ENCODE data around the gene TFB2M. TPM values are rescaled to one million over a fixed set of nuclear protein-coding genes. Genes with fewer than 3 reads are reported as not detected.
A peak's percentile ranks its signal among the peaks of the same experiment; 100 is the strongest.
"Not testable (repeated sequence)": the region's sequence is repeated elsewhere in the genome, so short reads cannot be mapped to it uniquely, and the experiment has no call there.

The TFB2M gene
- polyA plus RNA-seq, 3 donors = 4.9 to 9.7 (median 7.9) TPM

DNA sequence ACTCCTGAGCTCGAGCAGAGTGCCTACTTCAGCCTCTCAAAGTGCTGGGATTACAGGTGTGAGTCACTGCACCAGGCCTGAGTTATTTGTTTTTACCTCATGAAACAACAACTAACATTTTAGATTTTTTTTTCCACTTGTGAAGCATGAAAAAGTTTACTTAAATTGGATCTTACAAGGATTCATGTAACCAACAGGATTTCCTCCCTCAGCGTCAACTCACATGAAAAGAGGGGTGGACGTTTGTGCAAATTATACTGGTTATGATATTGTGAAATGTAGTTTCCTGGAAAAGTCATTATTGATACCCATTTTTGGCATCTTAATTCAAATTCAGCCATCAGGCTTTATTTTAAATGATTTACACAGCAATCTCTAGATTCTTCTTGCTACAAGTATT is 6.7 kb upstream of the TFB2M start:
- Histone ChIP-seq H3K79me2 (ENCODE audit: insufficient read depth, low read length) (peaks cover 97% of the 10 kb centered on the region), H3K9ac (ENCODE audit: insufficient read depth, low read length, poor library complexity, severe bottlenecking) (no peak overlapping the region), H3K4me3 (replicated peaks in 1 of 3; ENCODE audit: low read depth in 2 of 3, low read length in 3 of 3) (peak overlapping the region in 1 of 3 experiments; percentile 37), H3K9me3 (replicated peaks in 1 of 2; ENCODE audit: control insufficient read depth in 1 of 2, insufficient read depth in 1 of 2, low read length in 2 of 2) (no peaks in the 10 kb centered on the region), H2AFZ (ENCODE audit: insufficient read depth, low read depth, low read length, poor library complexity, severe bottlenecking) (no peak overlapping the region), H3K27ac (ENCODE audit: low read depth in 1 of 2, low read length in 2 of 2) (peak overlapping the region; percentile 12 to 40), H3K27me3 (ENCODE audit: control insufficient read depth in 2 of 2, insufficient read depth in 2 of 2, low read length in 2 of 2) (no peaks in the 10 kb centered on the region), H3K36me3 (replicated peaks in 1 of 2; ENCODE audit: control insufficient read depth in 1 of 2, insufficient read depth in 2 of 2, low read length in 2 of 2) (no peaks in the 10 kb centered on the region), H3K4me2 (replicated peaks; ENCODE audit: extremely low read depth, low read length, poor library complexity, severe bottlenecking) (peak overlapping the region; percentile 42), H3K4me1 (ENCODE audit: control insufficient read depth in 1 of 2, insufficient read depth in 2 of 2, low read length in 2 of 2) (peaks cover 61 to 71% of the 10 kb centered on the region in 2 donors), H4K20me1 (ENCODE audit: insufficient read depth, low read length) (no peaks in the 10 kb centered on the region)
- H3K27me3 Mint-ChIP-seq (ENCODE audit: low read depth in 3 of 3) = peaks cover 0 to 1% (median 0%) of the 10 kb centered on the region in 3 donors
- H3K9me3 Mint-ChIP-seq = peaks cover 0 to 6% (median 0%) of the 10 kb centered on the region in 7 donors
- no peak for TF ChIP-seq CTCF (IDR thresholded peaks at IDR 0.05)
- peaks cover 61% of the 10 kb centered on the region for H3K4me1 Mint-ChIP-seq
- peaks cover 5 to 6% of the 10 kb centered on the region in 2 donors for H3K36me3 Mint-ChIP-seq
- no CpG with 5 or more reads among the region's 3 CpGs for WGBS (ENCODE audit: insufficient coverage)
- intact Hi-C loops (cut with micrococcal nuclease) = no loop called here
- H3K27ac Mint-ChIP-seq = peak overlapping the region in 6 of 7 donors; percentile 18 to 85 (median 72)
- no peak for DNase-seq
- H3K4me3 Mint-ChIP-seq = peak overlapping the region in 1 of 2 donors; percentile 15

GRCh38 chr1:246571953-246572352 is 5.9 kb upstream of the TFB2M start:
- Histone ChIP-seq H3K36me3 (replicated peaks in 1 of 2; ENCODE audit: control insufficient read depth in 1 of 2, insufficient read depth in 2 of 2, low read length in 2 of 2) (no peaks in the 10 kb centered on the region), H3K4me3 (replicated peaks in 1 of 3; ENCODE audit: low read depth in 2 of 3, low read length in 3 of 3) (peak overlapping the region in 1 of 3 experiments; percentile 34), H2AFZ (ENCODE audit: insufficient read depth, low read depth, low read length, poor library complexity, severe bottlenecking) (no peak overlapping the region), H3K27ac (ENCODE audit: low read depth in 1 of 2, low read length in 2 of 2) (peak overlapping the region; percentile 74 to 92), H3K27me3 (ENCODE audit: control insufficient read depth in 2 of 2, insufficient read depth in 2 of 2, low read length in 2 of 2) (no peaks in the 10 kb centered on the region), H3K79me2 (ENCODE audit: insufficient read depth, low read length) (peaks cover 97% of the 10 kb centered on the region), H3K4me1 (ENCODE audit: control insufficient read depth in 1 of 2, insufficient read depth in 2 of 2, low read length in 2 of 2) (peaks cover 63 to 74% of the 10 kb centered on the region in 2 donors), H3K9ac (ENCODE audit: insufficient read depth, low read length, poor library complexity, severe bottlenecking) (no peak overlapping the region), H3K9me3 (replicated peaks in 1 of 2; ENCODE audit: control insufficient read depth in 1 of 2, insufficient read depth in 1 of 2, low read length in 2 of 2) (no peaks in the 10 kb centered on the region), H4K20me1 (ENCODE audit: insufficient read depth, low read length) (no peaks in the 10 kb centered on the region), H3K4me2 (replicated peaks; ENCODE audit: extremely low read depth, low read length, poor library complexity, severe bottlenecking) (no peak overlapping the region)
- WGBS (ENCODE audit: insufficient coverage) = 89% methylated on average over 1 of the region's 1 CpG
- no peak for TF ChIP-seq CTCF (IDR thresholded peaks at IDR 0.05)
- Mint-ChIP-seq H3K27ac (peak overlapping the region in 5 of 7 donors; percentile 88 to 98 (median 93)), H3K4me3 (no peak overlapping the region), H3K9me3 (peaks cover 0 to 6% (median 0%) of the 10 kb centered on the region in 7 donors), H3K27me3 (ENCODE audit: low read depth in 3 of 3) (peaks cover 0 to 1% (median 0%) of the 10 kb centered on the region in 3 donors), H3K36me3 (peaks cover 5 to 6% of the 10 kb centered on the region in 2 donors), H3K4me1 (peaks cover 59% of the 10 kb centered on the region)
- intact Hi-C loops (cut with micrococcal nuclease) = no loop called here
- no peak for DNase-seq

DNA sequence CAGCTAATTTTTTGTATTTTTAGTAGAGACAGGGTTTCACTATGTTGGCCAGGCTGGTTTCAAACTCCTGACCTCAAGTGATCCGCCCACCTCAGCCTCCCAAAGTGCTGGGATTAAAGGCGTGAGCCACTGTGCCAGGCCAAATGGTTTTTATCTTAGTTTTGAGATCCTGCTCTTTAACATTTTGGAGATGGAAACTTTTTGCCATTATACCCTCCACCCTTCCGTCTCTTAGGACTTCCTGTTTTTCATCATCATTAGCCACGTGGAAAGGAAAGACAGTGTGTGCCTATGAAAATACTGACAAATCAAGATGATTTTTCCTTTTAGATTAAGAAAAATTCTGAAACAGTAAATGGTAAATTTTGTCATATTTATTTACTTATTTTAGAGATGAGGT is 5.2 kb upstream of the TFB2M start:
- intact Hi-C loops (cut with micrococcal nuclease); H4K20me1 ChIP-seq (ENCODE audit: insufficient read depth, low read length); H3K27me3 ChIP-seq (ENCODE audit: control insufficient read depth in 2 of 2, insufficient read depth in 2 of 2, low read length in 2 of 2); H3K9me3 Mint-ChIP-seq; H3K9ac ChIP-seq (ENCODE audit: insufficient read depth, low read length, poor library complexity, severe bottlenecking); H3K36me3 ChIP-seq (replicated peaks in 1 of 2; ENCODE audit: control insufficient read depth in 1 of 2, insufficient read depth in 2 of 2, low read length in 2 of 2); H3K27me3 Mint-ChIP-seq (ENCODE audit: low read depth in 3 of 3); H3K36me3 Mint-ChIP-seq; H3K9me3 ChIP-seq (replicated peaks in 1 of 2; ENCODE audit: control insufficient read depth in 1 of 2, insufficient read depth in 1 of 2, low read length in 2 of 2): not testable (repeated sequence)
- peak overlapping the region; percentile 74 to 92 for H3K27ac ChIP-seq (ENCODE audit: low read depth in 1 of 2, low read length in 2 of 2)
- H3K27ac Mint-ChIP-seq = peak overlapping the region; percentile 87 to 98 (median 93)
- peaks cover 52% of the 10 kb centered on the region for H3K4me1 Mint-ChIP-seq
- H2AFZ ChIP-seq (ENCODE audit: insufficient read depth, low read depth, low read length, poor library complexity, severe bottlenecking) = peak overlapping the region; percentile 32
- peaks cover 97% of the 10 kb centered on the region for H3K79me2 ChIP-seq (ENCODE audit: insufficient read depth, low read length)
- peaks cover 63 to 70% of the 10 kb centered on the region in 2 donors for H3K4me1 ChIP-seq (ENCODE audit: control insufficient read depth in 1 of 2, insufficient read depth in 2 of 2, low read length in 2 of 2)
- peak; percentile 47 to 59 (median 58) for DNase-seq
- H3K4me3 Mint-ChIP-seq = peak overlapping the region in 1 of 2 donors; percentile 21
- H3K4me2 ChIP-seq (replicated peaks; ENCODE audit: extremely low read depth, low read length, poor library complexity, severe bottlenecking) = peak overlapping the region; percentile 34
- WGBS (ENCODE audit: insufficient coverage) = no CpG with 5 or more reads among the region's 4 CpGs
- H3K4me3 ChIP-seq (replicated peaks in 1 of 3; ENCODE audit: low read depth in 2 of 3, low read length in 3 of 3) = peak overlapping the region in 1 of 3 experiments; percentile 34

All from CD14-positive monocyte (primary cell).